Esophagus squamous epithelium (tissue), 4 donors: ENCODE data around the gene ARFGAP3.

Experiments
- POLR2A ChIP-seq, 4 donors: fragments of 450-650 bp; IDR thresholded peaks; one replicate each; pipeline ENCODE4 v1.6.1; 2017; ENCODE audit warnings: antibody characterized with exemption in 4 of 4, mild to moderate bottlenecking in 4 of 4, moderate library complexity in 3 of 4
- TF ChIP-seq, protein P1 (sequence below), 6 experiments: fragments of 450-650 bp in 4 of 6; fragments of 200-600 bp in 2 of 6; sonication (generic) in 2 of 6; IDR thresholded peaks; one replicate each; pipeline ENCODE4 v1.5.1; 2016 to 2019; ENCODE audit warnings: antibody characterized with exemption in 6 of 6, mild to moderate bottlenecking in 4 of 6, moderate library complexity in 4 of 6

DNA sequence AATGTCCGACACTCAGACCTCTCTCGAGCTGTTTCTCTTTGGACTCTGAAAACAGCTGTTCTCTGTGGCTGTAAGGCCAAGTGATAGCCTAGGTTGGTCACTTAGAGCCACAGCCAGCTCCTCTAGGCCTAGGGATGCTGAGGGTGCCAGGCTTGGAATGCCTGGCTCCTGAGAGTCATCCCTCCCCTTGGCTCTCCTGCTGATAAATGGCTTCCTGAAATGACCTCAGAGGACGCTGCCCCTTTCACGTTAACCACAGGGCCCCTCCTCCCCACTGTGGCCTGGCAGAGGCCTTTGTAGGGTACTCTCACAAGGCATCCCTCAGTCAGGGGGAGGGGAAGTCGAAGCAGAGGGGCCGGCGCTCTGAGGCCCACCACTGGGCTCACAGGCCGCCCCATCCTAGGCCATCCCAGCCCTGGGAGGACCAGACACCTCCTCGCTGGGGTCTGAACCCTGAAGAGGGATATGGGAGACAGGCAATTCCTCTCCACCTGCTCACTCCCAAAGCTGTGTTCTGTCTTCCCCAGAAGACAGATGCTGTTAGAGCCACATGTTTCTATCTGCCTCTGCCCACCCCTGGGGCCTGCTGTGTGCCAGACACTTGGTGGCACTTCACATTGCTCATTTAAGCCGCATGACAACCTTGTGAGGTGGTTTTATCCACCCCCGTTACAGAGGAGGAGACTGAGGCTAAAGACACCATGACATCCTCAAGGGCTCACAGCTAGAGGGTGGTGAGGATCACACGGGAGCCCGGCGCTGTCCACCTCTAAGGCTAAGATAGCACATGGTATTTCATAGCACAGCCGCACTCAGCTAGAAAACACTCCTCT lies 50.9 kb downstream of the ARFGAP3 start:
- TF ChIP-seq, protein P1, sequence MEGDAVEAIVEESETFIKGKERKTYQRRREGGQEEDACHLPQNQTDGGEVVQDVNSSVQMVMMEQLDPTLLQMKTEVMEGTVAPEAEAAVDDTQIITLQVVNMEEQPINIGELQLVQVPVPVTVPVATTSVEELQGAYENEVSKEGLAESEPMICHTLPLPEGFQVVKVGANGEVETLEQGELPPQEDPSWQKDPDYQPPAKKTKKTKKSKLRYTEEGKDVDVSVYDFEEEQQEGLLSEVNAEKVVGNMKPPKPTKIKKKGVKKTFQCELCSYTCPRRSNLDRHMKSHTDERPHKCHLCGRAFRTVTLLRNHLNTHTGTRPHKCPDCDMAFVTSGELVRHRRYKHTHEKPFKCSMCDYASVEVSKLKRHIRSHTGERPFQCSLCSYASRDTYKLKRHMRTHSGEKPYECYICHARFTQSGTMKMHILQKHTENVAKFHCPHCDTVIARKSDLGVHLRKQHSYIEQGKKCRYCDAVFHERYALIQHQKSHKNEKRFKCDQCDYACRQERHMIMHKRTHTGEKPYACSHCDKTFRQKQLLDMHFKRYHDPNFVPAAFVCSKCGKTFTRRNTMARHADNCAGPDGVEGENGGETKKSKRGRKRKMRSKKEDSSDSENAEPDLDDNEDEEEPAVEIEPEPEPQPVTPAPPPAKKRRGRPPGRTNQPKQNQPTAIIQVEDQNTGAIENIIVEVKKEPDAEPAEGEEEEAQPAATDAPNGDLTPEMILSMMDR (IDR thresholded peaks at IDR 0.05) = no peak
- no peak for TF ChIP-seq POLR2A (IDR thresholded peaks at IDR 0.05)
